Stimulated activated CD8-positive, alpha-beta memory T cell treated with anti-CD3 and anti-CD28 coated beads, Interleukin-15, amount 100 ng/mL, for 1 hour (primary cell): ENCODE data around the gene SERTAD3.
"Not testable (repeated sequence)": the region's sequence is repeated elsewhere in the genome, so short reads cannot be mapped to it uniquely, and the experiment has no call there.

Experiments used
- DNase-seq: peaks from one replicate; pipeline ENCODE4 v3.0.0-alpha.2; 2020; ENCODE audit warnings: low read depth

SERTAD3 gene

DNA sequence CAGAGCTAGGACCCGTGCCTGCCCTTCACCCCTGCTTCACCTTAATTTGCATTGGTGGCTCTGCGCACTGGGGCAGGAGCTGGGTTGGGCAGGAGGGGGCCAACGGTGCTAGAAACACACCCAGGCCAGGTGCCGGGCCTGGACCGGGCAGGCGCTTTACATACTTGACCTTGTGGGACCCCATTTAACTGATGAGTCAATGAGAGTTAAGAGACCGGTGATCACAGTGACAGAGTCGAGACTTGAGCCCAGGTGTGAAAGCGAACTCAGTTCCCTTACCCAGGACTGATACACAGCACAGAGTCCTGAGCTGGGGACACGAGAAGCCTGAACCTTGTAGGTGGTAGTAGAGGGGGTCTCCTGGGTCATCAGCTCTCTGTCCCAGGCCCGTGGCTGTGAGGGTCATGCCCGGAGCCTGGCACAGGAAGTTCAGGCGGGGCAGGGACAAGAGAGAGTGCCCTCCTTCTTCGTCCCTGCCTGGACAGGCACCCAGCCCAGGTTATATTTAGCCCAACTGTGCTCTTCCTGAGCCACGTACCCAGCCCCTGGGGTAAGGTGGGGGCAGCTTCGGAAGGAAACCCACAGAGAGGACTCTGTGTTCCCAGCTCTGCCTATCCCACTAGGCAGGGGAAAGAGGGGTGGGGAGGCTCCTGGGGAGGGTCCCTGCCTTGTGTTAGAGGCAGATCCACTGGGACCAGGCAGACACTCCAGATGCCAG is 32.9 kb downstream of the SERTAD3 start:
- DNase-seq: no peak

- no peak for DNase-seq
These were observed 34.1 kb downstream of the SERTAD3 start for GRCh38 chr19:40410030-40410389.

- not testable (repeated sequence) for DNase-seq
These were observed 35.6 kb downstream of the SERTAD3 start for GRCh38 chr19:40408598-40408925.

DNA sequence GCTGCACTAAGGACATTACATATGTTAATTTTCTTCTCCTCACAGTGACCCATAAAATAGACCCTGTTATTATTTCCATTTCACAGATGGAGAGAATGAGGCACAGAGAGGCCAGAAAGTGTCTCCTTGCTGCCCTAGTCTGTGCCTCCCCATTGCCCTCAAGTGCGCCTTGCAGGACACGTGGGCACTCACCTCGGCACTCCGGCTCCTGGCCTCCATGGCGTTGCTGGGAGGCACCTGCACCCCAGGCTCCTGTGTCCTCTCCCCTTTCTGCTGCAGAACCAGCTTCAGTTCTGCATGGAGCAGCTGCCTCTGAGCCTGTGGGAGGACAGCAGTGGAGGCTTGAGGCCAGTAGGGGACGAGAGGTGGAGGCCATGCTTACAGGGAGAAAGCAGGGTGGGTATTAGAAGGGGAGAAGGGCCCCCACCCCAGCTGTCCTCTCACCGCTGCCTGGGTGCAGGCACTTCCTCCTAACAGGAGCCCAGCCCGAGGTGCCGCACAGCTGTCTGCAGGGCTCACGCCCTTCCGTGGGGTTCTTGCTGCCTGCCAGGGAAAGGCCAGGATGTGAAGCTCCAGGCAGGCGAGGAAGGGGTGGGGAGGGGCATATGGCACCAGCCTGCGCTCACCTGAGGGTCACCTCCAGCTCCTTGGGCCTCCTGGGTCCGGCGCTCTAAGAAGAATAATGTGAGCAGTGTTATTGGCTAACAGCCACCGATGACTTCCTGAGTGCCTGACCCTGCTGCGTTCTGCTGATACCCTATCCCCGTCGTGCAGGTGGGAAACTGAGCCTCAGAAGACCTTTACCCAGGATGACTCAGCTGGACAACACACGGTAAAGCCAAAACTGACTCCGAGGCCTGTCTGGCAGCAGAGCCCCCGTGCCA is 36.2 kb downstream of the SERTAD3 start:
- no peak for DNase-seq

- DNase-seq: peak; percentile 63
These were observed 40.7 kb downstream of the SERTAD3 start for GRCh38 chr19:40403262-40403984.

DNA sequence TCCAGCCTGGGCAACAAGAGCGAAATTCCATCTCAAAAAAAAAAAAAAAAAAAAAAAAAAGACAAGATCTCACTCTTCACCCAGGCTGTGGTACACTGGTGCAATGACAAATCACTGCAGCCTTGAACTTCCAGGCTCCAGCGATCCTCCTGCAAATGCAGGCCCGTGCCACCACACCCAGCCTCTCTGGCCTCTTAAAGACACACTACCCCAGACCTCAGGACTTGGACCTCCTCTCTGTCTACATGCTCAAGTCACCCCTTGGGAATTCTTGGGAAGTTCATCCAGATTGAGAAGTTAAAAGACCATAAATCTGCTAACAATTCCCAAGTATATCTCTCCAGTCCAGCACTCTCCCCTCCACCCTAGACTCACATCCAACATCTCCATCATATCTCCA is 43.6 kb downstream of the SERTAD3 start:
- DNase-seq: no peak

- DNase-seq: peak; percentile 30
These were observed 45.6 kb downstream of the SERTAD3 start for GRCh38 chr19:40398417-40399131.

- DNase-seq: no peak
These were observed 46.6 kb downstream of the SERTAD3 start for GRCh38 chr19:40397568-40397906.

DNA sequence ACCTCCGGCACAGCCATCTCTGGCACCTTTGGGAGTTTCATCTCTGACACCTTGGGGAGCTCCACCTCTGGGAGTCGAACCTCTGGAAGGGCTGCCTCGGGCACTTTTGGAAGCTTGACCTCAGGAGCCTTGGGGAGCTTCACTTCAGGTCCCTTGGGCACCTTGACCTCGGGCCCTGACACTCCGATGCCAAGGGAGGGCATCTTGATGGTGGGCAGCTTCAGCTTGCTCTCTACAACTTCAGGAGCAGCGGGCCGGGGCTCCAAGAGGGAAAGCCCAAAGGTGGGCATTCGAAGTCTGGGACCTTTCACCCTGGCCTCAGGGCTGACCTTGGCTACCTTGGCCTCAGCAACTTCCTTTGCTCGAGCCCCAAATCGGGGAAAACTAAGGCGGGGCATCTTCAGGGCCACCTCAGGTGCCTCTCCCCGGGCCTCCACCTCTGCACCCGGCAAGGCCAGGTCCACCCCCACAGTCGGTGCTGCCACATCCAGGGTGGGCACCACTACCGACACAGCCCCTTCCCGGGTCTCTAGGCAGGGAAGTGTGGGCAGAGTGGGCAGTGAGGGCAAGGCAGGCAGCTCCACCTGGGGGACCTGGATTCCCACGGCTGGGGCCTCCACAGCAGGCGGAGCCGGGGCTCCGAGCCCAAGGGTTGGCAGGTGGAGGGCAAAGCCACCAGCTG is 47.1 kb downstream of the SERTAD3 start:
- DNase-seq: no peak

GRCh38 chr19:40395956-40396355 is 48.2 kb downstream of the SERTAD3 start:
- DNase-seq: no peak

GRCh38 chr19:40394816-40395210 is 49.3 kb downstream of the SERTAD3 start:
- no peak for DNase-seq

GRCh38 chr19:40393894-40394815 is 50.0 kb downstream of the SERTAD3 start:
- no peak for DNase-seq

DNA sequence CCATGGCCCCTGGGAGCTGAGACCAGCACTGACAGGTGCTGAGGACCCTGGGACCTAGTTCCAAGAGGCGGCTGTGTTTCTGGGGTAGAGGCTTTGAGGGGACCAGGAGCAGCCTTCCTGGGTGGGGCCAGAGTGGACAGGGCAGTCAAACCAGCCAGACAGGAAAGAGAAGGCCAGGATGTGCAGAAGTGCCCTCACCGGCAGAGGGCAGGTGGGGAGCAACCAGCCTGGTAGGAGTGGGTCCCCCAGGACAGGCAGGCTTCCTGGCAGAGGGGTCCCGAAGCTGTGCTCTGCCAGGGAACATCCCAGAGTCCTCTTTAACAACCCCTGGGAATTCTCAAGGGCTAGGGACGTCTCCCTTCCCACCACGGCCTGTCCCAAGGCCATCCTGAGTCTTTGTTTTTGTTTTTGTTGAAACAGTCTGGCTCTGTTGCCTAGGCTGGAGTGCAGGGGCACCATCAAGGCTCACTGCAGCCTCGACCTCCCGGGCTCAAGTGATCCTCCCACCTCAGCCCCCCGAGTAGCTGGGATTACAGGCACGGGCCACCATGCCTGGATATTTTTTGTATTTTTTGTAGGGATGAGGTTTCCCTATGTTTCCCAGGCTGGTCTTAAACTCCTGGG is 51.1 kb downstream of the SERTAD3 start:
- no peak for DNase-seq

DNA sequence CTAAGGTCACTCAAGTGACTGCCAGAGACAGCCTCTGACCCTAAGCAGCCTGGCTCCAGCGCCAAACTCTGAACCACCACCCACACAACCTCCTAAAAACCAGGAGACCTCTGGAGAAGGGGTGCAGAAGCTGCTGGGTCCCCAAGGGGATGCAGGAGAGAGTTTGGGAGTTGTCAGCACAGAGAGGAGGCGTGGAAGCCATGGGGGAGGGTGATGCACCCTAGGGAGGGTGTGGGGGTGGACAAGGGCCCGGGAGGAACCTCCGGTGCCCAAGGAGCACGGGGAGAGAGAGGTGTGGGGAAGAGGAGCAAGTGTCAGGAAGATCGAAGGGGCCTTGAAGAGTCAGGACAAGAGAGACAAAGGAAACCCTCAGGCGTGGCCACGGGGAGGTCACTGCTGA is 52.0 kb downstream of the SERTAD3 start:
- no peak for DNase-seq
